Uterus (tissue), 2 donors: ENCODE results near the gene ZHX3.

Experiments
- POLR2A ChIP-seq, 2 donors: fragments of 450-650 bp; IDR thresholded peaks; one replicate each; pipeline ENCODE4 v1.6.1; 2016; ENCODE audit warnings: antibody characterized with exemption in 2 of 2, mild to moderate bottlenecking in 1 of 2, moderate library complexity in 1 of 2
- TF ChIP-seq, protein P1 (sequence below), 4 experiments: fragments of 200-600 bp in 2 of 4; fragments of 450-650 bp in 2 of 4; sonication (generic) in 2 of 4; IDR thresholded peaks; one replicate each; pipeline ENCODE4 v1.5.1; 2016 to 2019; ENCODE audit warnings: antibody characterized with exemption in 4 of 4, mild to moderate bottlenecking in 2 of 4, moderate library complexity in 1 of 4

GRCh38 chr20:41366546-41367392 lies 49.2 kb upstream of the ZHX3 start, which contains the start of gene EMILIN3:
- TF ChIP-seq, protein P1, sequence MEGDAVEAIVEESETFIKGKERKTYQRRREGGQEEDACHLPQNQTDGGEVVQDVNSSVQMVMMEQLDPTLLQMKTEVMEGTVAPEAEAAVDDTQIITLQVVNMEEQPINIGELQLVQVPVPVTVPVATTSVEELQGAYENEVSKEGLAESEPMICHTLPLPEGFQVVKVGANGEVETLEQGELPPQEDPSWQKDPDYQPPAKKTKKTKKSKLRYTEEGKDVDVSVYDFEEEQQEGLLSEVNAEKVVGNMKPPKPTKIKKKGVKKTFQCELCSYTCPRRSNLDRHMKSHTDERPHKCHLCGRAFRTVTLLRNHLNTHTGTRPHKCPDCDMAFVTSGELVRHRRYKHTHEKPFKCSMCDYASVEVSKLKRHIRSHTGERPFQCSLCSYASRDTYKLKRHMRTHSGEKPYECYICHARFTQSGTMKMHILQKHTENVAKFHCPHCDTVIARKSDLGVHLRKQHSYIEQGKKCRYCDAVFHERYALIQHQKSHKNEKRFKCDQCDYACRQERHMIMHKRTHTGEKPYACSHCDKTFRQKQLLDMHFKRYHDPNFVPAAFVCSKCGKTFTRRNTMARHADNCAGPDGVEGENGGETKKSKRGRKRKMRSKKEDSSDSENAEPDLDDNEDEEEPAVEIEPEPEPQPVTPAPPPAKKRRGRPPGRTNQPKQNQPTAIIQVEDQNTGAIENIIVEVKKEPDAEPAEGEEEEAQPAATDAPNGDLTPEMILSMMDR (IDR thresholded peaks at IDR 0.05) = no peak
- TF ChIP-seq POLR2A (IDR thresholded peaks at IDR 0.05) = no peak
